ENCODE measurements around the gene SKA2. TPM values are rescaled to one million over a fixed set of nuclear protein-coding genes. Genes with fewer than 3 reads are reported as not detected.

SKA2 gene, protein sequence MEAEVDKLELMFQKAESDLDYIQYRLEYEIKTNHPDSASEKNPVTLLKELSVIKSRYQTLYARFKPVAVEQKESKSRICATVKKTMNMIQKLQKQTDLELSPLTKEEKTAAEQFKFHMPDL
- 102 and 120 TPM in 2 replicates for total RNA-seq

DNA sequence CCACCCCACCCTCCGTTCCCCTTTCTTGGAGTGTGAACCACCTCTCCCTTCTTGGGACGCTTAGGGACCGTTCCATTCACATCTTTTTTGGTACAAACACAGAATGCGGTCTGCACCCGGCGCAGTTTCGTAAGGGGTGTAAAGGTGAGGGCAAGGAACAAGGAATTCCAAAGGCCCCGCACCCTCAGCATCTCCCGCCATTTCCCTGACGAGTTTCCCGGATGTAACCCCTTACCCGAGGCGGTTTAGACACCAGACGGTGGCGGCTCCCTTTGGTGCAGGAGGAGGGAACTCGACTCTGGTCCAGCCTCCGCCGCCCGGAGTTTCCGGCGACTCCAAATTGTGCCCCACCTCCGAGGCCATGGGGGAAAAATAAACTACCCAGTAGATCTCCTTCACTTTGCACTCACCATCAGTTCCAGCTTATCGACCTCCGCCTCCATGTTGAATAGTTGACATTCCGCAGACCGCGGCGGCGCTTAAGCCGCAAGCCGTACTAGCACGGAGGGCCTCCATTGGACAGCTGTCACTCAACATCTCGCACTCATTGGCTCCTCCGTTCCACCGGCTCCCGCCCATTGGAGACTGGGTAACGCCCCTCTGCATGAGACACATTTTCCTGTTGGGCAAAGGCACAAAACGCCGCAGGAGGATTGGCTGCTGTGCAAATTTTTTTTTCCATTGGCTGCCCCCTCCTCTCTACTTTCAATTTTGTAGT, at the start of gene SKA2:
Gene SKA2, minus strand, starts transcription at position 466 of the 718 bp plus-strand sequence. Its CDS starts 23 bp downstream, at position 443.

DNA sequence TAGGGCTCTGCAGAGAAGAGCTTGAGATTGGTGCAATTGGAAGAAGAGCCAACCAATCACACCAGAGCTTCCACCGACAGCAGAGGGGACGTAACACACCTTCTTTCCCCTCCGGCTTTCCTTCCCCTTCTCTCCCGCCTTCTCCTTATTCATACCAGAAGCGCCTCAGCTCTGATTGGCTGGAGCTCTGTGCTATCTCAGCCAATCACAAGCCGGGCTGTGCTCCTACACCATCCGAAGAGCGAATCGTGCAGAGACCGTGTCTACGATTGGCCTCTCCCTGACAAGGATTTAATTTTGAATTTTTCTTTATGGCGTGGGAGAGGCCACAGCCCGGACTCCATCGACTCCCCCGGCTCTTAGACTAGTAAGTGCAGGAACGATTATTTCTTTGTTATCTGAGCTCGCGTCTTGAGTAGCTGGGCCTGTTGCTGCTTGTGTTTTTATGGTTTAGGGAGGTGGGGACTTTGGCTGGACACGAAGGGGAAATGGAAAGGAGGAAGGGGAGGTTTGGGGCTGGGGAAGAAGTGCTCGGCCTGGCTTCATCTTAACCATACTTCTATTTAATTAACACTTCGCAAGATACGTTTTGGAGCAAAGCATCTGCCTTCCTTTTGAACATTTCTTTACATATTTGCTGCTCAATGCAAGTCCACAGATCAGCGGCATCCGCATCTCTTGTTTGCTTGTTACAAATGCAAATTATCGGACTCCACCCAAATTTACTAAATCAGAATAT, 622 bp upstream of the SKA2 start, which contains the start of gene PRR11:
Gene PRR11, plus strand, starts transcription at position 308 of the 739 bp plus-strand sequence. CDS start 14,007 bp downstream, outside the sequence.

DNA sequence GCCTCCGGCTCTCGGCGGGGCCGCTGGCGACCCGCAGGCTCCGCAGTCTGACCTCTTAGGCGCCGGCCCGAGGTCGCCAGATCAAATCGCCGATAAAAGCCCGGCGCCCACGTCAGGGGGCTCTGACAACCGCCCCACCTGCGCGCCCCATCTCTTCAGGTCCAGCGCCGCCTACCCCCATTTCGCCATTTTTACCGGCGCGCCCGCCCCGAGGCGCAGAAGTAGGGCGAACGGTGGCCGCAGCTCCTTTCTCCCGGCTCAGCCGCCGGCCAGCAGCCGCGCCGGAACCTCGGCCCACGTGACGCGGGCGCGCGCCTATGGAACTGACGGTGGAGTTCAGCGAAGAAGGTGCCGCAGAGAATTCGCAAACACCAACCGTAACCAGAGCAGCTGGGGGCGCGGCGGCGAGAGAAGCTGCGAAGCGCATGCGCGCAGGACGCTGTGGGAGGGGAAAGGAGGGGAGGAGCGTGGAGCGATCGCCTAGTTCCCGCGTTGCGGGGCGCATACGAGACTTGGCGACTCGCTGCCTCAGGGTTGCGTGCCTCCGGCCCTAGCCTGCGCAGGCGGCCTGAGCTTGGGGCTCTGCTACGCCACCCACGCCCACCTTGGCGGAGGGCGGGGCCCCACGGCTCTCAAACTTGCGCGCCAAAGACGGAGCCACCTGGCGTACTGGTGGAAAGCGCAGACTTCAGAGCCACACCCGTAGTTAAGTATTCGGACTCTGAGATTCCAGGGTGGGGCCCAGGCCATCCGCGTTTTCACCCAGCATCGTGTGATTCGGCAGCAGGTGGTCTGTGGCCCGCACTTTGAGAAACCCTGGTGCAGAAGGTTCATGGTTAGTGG, 48.3 kb downstream of the SKA2 start, which contains the start of gene TRIM37:
Gene TRIM37, minus strand, starts transcription at position 418 of the 843 bp plus-strand sequence. CDS start 419 bp downstream, outside the sequence.

Small RNA genes lying within 50 kb of the gene (small RNA-seq; reads per million reads assigned to genes)
- 250 reads per million, percentile 99 among the genes with 10 or more reads in this experiment for gene MIR301A
- 185 reads per million, percentile 99 among the genes with 10 or more reads in this experiment for gene MIR454
- gene RNU2-58P: 3.4 reads per million, percentile 69 among the genes with 10 or more reads in this experiment

Other genes with a start within 250 kb of the SKA2 start
- 53.7 and 64.9 TPM in 2 replicates for gene TRIM37, start 48.3 kb downstream of the SKA2 start, total RNA-seq
- 64.6 and 76.6 TPM in 2 replicates for gene PRR11, start 560 bp upstream of the SKA2 start, total RNA-seq
- gene SMG8, start 54.8 kb upstream of the SKA2 start, total RNA-seq: 27.1 and 28.3 TPM in 2 replicates
- 4.4 and 7.9 TPM in 2 replicates for gene GDPD1, start 65.3 kb upstream of the SKA2 start, total RNA-seq
- 54.6 and 67.2 TPM in 2 replicates for gene YPEL2, start 176.5 kb upstream of the SKA2 start, total RNA-seq

Measured in thoracic aorta endothelial cell (primary cell).